HG03097 (cell line): ENCODE measurements around the gene PAK1.

ENCODE experiments used
- ATAC-seq: cut with Tn5 transposase; IDR thresholded peaks from one replicate; pipeline ENCODE4 v1.9.1; 2021; ENCODE audit not compliant: unreplicated experiment, low FRiP score

PAK1 gene

DNA sequence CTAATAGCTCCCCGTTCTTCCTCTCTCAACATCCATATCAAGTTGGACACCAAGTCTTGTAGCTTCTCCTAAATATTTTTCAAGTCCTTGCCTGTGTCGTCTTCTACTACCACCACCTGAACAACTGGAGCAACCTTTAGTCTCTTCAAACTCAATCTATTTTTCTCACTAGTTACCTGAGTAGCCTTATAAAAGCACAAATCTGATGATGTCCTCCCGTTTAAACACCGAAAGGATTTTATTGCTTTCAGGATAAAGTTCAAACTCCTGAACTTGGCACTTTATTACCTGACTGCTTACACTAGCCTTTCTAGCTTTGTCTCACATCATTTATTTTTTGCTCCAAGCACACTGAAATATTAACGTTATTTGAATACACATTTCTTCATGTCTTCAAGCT, 1.3 kb upstream of the PAK1 start:
- ATAC-seq: no peak

DNA sequence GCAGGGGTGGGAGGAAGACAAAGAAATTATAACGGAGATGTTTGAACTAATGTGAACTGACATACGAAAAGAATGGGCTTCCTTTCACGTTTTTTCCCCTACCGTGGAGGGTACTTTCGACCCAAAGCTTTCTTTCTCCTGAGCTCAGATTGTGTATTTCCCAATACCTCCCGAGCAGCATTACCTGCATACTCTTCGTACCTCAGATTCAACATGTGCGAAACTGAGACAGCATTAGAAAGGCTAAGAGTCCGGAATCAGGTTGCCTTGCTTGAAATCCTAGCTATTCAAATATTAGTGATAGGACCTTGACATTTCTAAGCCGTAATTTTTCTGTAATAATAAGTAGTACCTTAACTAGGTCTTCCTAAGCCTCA, 778 bp upstream of the PAK1 start:
- no peak for ATAC-seq

DNA sequence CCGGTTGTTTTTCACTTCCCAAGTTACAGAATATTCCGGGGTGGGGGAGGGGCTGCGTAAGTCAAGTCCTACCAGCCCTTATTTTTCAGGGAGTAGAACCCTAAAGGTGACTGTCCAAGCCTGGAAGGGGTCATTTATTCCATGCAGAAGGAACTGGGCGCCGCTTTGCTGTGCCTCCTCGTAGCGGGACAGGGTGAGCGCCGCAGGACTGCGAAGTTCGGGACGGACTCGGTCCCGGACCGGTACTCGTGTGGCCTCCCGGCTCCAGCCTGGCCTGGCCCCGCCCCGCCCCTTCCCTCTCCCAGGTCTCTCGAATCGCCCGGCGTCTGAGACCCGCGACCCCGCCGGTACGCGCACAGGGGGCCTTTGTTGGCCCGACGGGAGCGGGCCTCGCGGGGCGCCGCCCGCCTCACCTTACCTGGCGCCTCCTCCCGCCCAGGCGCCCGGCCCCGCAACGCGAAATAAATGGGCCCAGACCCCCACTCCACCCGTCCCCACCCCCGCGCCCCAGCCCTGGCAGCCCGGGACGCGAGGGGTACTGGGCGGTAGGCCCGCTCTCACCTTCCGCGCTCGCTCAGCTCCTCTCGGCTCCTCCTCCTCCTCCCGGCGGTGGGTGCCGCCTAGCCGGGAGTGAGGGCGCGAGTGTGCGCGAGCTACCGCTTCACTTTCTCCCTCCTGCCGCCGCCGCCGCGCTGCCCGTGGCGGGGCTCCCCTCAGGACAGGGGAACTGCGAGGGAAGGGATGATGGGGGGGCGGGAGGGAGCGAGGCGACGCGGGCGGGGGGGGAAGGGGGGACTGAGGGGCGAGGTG, 698 bp downstream of the PAK1 start:
- no peak for ATAC-seq

DNA sequence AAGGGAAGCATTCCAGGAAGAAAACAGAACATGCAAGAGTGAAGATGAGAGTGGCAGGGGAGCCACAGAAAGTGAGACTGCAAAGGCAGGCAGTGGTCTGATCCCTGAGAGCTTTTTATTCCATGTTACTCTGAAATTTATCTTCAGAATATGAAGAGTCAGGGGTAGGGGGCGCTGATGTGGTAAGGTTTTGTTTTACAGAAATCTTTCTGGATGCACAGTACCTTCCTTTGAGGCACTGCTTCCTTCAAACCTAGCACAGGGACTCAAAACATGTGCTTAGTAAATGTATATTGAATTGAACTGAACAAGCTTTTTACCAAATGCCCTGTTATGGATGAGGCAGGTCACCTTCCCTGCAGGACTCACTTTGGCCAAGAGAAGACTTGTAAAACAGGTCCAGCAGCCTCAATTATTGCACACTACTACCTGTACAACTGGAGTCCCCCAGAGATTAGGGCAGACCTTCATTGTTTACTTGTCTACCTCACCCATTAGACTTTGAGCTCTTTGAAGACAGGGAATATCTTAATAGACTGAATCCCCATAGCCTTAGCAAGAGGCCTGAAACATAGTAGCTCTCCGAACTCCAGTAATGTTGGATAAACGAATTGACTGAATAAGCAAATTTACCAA, 2.2 kb downstream of the PAK1 start:
- ATAC-seq: no peak

DNA sequence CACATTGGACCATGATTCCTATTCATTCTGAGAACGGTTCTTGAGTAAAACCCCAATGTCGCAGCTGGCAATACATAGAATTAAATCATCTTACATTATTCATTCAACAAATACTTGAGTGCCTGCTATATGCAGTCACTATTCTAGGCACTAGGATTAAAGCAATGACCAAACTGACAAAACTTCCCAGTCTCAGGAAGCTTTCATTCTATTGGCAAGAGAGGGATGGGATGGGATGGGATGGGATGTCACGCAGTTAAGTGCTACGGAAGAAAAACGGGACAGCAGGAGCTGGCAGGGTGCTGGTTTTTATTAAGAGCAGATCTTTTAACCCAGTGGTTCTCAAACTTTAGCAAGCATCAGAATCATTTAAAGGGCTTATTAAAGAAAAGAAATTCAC, 2.9 kb downstream of the PAK1 start:
- no peak for ATAC-seq

DNA sequence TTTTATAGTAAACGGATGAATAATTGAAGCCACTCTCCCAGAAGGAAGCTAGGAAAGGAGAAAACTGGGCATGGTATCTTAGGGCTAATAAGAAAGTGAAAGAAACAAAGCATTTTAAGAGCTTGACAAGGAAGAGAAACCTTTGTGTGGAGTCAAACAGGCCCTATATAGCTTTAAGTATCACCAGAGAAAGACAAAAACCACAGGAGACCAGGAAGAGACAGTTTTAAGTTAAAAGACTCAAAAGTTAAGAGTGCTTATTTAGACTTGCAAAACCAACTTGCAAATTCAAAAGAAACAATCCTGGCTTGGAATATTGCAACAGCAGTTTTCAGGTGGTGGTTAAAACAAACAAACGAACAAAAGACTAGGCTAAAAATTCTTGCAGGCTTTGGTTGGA, 3.4 kb downstream of the PAK1 start:
- no peak for ATAC-seq

DNA sequence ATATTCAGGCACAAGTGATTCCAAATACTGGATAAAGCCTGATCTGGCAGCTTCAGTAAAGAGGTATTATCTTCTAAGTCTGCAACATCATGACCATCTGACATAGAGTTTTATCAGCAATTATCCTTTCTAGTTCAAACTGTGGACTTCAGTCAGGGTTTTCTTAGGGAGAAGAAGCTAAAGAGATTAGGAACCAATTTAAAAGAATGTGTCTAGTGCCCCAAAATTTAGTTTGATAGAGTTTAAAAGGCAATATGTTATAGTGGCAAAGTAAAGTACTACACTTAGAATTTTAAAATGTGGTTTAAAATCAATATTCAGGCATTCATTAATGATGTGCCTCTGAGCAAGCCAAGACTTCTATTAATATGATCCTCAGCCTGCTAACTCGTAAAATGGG, 5.4 kb downstream of the PAK1 start:
- ATAC-seq: no peak

DNA sequence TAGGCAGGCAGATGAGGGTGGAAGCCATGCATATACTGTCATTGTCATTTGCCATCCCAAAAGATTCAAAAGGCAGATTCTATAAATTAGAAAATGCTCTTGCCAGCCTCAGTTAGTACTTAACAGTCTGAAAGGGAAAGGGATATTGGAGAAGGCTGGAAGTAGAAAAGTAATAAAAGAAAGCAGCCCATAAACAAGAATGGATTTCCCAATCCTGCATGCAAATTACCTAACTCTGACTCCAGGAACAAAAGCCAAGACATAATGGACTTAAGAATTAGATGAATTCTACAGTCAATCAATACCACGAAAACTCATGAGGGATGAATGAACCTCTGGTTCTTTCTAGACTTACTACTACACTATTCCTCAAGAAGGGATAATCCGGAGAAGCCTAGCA, 5.9 kb downstream of the PAK1 start:
- ATAC-seq: no peak

DNA sequence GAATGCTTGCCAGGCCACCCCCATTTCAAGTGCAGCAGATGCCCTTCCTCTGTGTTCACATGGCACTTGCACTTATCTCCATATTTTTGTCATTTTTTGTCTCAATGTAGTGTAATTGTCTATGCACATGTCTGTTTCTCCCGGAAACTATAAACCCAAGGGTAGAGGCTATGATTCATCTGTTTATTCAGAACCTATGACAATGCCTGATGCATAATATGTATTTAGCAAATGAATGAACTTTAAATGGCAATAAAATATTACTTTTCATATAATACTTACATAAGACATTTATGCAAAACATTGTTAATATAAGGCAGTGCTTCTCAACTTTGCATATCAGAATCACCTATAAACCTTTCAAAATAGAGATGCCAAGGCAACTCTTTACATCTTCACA, 6.7 kb downstream of the PAK1 start:
- ATAC-seq: no peak

DNA sequence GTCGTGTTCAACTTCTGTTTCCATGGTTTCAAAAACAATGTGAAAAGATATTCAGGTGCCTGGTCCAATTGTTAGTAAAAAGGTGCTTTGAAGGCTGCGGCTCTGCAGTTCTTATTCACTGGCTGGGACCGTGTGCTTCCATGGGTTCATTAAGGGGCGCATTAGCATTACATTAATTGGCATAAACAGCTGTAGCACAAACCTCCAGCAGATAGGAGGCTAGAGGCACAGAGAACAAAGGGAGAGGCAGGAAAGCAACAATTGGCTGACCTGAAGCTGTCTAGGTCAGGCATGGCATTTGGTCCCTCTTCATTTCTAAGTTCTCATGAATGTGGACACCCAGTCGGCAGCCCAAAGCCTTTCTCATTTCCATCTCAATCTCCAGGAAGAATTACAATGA, 16.6 kb downstream of the PAK1 start:
- ATAC-seq: peak; percentile 22

DNA sequence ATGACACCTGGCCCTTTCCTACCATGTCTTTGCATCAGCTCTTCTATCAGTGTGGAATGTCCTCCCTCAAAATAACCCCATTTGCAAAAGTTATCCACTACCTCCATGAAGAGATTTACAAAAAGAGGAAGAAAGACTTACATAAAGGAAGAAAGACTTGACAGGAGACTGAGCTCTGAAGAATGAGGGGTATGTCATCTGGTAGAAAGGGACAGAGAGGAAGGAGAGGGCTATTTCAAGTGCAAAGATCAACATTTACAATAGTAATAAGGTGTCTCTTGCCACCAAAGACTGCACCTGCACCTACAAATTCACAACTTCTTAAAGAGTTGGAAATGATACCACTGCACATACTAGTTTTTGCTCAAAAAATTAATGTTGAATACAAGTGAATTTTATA, 18.2 kb downstream of the PAK1 start:
- ATAC-seq: no peak

DNA sequence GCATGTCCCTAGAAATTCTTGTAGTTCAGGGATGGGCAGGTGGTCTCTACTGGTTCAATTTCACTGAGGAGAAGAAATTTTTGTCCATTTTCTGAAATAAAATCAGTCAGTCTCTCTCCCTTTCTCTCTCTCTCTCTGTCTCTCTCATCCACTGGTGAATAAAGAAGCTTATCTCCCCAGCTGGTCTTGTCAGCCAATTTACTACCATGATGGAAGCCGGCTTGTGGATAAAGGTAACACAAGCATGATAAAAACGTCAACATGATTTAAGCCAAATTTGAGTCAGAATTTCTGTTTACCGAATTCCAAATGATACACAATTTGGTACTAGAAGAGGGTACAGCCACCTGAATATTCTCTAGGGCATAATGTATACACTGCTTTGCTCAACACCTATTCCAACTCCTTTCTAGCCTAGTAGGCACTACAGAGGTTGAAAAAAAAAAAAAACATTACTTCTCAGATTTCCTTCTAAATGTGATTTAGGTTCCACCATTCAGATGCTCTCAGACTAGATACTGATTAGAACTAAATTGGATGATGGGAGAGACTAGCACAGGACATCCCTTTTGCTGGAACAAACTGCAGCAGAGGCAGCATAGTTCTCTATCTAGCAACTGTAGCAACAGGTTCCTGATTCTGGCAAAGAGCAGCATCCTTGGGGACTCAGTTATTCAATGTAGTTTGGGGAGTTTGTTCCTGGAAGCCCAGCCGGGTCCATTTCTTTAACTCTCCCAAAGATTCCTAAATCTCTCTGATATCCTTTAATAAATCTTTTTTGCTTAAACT, 18.8 kb downstream of the PAK1 start:
- ATAC-seq: no peak

DNA sequence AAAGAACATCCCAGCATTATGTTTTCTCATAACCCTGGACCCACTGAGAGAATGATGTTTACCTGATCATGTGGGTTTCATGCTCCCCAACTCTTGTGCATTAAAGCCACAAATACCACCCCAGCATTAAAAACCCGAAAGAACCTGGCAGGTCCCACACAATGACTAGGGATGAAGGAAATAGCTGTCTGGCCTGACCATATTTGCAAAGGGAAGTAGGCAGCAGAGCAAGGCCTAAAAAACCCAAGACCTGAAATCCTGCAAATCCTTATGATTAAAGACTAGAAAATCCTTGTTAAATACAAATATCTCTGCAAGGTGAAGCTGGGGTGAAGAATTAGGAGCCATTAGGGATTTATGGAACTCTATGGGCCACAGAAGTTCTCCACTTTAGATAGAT, 23.7 kb downstream of the PAK1 start:
- no peak for ATAC-seq

DNA sequence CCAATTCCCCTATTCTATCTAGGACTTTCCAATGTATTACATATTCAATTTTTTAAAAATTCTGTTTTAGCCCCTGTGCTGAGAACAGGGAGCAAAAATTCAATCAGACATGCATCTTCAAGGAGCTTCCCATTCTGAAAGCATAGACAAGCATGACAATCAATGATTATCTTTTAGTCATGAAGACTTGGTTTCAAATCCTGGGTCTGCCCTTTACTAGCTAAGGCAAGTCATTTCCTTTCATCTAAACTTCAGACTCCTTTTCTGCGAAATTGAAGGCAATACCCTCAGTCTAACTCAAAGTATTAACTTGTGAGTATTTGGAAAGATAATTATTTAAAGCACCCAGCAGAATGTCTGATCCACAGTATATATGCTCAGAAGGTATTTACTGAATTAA, 24.1 kb downstream of the PAK1 start:
- ATAC-seq: no peak

DNA sequence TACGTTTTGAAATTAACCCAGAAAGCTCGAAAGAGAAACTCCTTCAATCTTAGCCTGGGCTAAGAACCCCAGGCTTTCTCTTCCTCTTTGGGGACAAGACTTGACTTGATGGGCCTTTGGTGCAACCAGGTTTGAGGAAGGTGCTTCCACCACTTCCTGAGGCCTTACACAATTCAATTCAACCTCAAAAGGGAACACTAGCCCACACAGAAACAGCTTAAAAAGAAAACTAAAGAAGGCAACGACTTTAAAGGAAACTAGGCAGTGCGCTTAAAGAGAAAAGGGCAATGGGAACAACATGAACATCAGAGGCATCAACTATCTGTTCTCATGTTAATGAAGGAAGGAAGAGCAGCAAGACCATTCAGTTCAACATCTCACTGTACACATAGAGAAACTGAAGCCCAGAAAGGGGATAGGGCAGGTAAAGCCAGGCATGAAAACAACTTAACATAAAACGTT, 24.8 kb downstream of the PAK1 start:
- peak; percentile 53 for ATAC-seq

DNA sequence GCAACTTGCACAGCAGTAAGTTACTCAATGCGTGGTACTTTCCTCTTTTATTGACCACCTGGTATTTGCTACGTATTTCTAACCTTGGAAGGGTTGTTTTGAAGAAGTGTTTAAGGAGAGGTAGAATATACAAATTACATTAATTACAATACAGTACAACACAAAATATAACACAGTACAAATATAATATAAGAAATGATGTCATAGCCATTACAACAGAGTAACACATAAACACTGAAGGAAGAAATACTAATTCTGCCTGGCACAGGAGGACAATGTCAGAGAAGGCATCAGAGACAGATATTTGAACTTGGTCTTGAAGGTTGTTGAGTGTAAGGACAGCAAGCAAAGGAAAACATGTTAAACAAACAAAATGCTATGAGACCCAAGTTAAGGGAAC, 25.6 kb downstream of the PAK1 start:
- ATAC-seq: no peak

DNA sequence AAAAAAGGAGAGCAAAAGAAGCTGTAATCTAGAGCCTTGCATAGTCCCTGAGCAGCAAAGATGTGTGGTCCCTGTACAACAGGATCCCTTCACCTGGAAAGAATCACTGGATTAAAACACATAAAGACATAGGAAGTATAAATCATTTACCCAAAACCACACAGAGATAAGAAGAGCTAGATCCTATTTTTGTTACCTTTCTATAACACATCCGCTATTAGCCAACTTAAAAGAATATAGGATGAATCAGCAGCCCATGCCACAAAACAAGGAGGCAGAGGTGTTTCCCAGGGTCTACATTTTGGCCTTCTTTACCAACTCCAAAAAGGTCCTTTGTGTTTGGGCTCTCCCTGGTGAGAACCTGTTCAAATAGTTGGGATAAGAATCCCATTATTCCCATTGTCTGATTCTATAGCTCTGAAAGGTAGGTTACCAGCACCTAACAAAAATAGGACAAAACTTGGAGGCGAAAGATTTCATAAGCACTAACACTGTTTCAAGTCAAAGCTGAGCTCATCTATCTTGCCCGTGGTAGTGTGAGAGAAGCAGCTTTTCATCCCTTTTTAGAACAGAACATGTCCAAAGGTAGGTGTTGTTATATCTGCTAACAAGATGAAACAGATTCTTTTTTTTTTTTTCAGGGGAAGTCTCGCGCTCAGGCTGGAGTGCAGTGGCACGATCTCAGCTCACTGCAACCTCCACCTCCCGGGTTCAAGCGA, 26.8 kb downstream of the PAK1 start:
- ATAC-seq: no peak

DNA sequence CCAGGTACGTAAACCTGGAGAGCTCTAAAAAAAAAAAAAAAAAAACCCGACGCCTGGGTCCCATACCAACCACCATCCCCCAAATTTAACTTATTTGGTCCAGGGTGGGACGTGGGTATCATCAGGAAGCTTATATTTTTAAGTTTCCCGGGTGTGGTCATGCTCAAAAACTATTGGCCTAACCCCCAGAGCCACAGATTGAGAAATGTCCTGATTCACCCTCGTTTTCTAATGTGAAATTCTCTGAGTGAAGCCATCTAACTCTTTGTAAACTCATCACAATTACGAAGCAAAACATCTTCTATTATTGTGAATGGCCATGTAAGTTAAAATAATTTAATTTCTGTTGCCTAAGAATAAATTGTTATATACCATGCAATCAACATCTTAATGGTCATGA, 29.6 kb downstream of the PAK1 start:
- ATAC-seq: no peak

DNA sequence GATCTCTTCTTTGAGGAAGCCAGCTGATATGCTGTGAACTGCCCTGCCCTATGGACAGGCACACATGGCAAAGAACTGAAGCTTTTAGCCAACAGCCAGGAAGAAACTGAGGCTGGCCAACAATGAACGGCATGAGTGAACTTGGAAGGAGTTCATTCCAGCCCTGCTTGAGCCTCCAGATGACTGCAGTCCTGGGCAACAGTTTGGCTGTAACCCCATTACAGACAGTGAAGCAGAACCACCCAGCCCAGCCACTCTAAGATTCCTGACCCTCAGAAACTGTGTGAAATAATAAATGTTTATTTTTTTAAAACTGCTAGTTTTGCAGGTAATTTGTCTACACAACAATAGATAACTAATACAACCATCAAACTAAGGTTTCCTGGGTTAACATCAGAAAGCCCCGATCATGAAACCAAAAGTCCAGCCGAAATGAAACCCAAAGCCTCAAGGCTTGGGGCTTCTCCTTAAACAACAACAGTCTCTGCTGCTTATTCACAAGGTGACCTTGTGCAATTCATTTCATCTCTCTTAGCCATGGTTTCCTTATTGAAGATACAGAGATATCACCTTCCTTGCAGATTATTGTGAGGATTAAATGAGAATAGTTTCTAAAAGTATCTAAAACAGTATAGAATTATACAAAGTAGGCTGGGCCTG, 31.4 kb downstream of the PAK1 start:
- peak; percentile 35 for ATAC-seq

DNA sequence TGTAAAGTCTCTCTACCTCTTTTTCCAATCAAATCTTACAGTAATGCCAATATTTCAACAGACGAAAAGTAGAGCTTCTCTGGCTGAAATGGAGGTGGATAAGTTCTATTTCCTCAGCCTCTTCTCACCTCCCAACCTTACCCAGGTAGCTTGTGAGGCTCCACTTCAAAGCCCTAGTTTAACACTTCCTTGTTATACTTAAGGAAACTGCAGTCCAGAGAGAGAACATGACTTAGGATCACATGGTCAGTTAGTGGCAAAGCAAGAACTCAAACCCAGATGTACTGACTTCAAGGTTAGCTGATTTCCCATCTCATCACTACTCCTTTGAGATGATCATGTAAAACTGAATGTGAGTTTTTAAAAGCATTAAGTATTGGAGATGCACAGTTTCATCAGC, 32.5 kb downstream of the PAK1 start:
- no peak for ATAC-seq
